RPMI8226 (cell line): ENCODE data around the gene ANK2.

Experiments used
- DNase-seq: peaks from one replicate; pipeline ENCODE4 v3.0.0-alpha.2; 2015

ANK2 gene

DNA sequence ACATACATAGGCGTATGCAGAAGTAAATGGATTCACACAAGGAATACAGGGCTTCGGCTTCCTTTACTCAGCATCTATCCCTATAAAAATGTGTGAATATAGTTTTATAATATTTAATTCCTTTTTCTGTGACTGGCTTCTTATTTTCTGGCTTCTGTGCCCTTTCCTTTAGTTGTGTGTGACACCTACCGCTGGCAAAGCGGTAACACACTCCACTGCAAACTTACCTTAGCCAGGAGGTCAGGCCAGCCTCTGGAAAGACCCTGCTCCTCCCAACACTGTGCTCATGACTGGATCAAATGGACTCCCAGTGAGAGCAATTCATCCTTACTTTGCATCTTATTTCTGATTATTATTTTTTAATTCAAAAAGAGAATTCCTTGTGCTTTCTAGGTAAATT is 244.2 kb downstream of the ANK2 start:
- DNase-seq: no peak

DNA sequence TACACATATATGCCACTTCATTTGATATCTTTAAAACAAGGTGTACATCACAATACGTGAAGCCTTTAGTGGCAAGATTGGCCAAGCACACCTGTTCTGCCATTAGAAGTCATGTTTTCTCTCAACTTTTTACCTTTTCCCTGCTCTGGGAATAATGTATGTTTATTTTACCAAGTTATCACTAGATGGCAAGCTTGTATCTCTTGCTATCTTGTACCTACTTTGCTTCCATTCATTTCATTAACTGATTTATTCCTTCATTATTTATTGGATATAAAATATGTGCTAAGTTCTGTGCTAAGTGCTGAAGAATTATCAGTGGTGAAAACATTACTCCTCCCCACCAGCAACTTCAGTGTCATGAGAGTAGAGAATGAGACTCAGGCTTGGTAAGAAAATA is 245.5 kb downstream of the ANK2 start:
- no peak for DNase-seq

DNA sequence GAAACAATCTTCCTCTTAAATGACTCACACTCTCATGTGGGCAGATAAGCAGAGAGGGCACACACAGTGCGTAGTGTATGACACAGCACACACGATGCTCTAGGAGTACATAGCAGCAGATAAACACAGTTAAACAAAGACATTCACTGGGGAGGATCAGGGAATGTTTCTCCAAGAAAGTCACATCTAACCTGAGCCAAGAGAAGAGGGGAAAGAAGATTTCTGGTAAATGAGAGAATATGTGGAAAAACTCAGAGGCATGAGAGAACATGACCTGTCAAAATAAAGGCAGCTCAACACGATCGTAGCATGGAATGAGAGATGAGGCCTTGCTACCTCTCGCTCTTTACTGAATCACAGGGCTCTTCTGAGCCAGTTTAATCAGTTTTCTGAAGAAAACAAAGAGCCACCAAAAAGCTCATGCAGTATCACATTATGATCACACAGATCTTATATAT is 251.0 kb downstream of the ANK2 start:
- DNase-seq: no peak

DNA sequence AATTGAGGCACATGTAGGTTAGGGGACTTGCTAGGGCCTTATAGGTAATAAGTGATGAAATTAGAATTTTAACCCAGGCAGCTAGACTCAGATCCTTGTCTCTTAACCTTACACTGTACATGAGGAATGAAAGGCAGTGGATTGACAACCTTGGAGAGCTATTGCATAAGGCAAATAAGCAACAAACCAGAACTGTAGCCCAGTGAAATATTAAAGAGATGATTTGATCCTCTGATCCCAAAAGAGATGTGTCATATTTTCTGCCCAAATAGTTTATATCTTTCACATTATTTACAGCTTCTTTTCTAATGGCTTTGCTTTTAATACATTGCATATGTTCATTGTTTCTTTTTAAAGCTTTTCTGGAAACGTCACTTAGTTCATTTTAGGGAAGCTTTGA is 252.6 kb downstream of the ANK2 start:
- DNase-seq: no peak

DNA sequence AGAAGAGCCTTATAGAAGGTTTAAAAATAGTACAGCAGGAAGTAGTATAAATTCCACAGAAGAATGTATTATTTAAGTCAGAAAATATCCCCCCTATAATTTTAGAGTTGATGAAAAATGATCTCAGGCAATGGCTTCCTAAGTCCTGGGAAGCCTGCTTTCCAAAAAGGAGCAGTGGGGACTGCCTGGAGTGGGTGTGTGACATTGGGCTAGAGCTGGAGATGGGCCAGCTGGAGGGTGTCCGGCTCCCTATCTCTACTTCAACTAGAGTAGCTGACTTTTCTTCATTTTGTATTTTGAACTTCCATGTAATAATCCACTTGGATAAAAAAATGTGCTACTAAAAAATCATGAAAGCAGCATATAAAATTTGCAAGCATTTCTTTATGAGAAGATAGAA is 253.9 kb downstream of the ANK2 start:
- no peak for DNase-seq

DNA sequence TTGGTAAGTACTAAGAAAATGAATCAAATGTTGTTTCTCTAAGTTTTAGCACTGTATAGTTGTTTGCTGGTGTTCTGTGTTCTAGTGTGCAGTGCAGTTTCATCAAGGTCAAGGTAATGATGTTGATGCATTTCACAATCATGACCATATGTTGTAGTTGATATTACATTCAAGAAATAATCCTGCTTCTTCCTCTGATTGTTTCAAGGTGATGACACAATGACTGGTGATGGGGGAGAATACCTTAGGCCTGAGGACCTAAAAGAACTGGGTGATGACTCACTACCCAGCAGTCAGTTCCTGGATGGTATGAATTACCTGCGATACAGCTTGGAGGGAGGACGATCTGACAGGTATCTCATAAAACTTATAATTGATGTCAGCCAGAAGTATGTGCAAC is 261.6 kb downstream of the ANK2 start:
- no peak for DNase-seq

DNA sequence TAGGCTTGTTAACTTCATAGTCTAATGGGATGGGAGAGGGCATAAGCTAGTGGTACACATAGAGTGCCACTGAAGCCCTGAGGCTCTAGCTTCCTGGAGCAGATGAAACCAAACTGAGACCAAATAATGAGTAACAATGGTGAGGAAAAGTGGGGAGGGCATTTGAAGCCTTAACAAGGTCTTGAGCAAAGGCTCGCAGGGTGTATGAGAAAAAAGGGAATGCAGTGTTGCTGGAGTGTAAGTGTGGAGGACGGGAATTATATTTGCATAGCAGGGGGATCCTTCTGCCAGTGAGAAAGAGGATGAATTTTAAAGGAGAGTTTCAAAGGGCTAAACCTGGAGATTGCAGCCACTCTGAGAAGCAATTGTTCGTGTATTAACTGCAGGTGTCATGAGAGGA is 263.1 kb downstream of the ANK2 start:
- no peak for DNase-seq

DNA sequence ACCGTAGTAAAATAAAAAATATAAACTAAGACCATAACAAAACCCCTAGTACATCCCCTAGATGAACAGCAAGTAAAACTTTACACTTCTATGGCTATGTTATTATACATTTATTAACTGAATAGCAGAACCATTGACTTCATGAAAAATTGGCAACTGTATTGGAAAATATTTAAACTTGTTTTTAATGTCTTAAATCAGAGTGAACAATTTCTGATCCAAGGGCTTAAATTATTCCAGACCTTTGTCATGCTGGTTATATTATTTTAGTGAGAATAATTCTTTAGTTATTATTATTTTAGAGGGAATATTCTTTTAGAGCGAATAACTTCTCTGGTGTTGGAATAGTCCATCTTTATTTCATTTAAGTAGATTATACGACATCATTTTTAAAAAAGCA is 265.0 kb downstream of the ANK2 start:
- no peak for DNase-seq

DNA sequence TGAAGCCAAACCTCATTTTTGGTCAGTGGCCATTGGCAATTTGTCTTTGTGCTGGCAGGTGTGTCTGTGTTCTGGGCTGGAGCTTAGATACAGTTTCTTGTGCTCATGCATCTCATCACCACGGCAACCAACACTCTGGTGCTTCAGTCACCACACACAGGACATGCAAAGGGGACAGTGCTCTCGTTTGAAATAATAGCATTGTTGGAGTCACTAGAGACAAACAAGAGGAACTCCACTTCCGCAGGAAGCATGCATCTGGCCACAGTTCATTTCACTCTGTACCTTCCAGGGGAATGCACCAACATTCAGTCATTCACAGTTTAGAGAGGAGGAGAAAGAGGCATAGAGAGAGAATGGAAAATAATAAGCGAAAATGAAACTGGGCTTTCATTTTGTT is 267.4 kb downstream of the ANK2 start:
- DNase-seq: no peak

DNA sequence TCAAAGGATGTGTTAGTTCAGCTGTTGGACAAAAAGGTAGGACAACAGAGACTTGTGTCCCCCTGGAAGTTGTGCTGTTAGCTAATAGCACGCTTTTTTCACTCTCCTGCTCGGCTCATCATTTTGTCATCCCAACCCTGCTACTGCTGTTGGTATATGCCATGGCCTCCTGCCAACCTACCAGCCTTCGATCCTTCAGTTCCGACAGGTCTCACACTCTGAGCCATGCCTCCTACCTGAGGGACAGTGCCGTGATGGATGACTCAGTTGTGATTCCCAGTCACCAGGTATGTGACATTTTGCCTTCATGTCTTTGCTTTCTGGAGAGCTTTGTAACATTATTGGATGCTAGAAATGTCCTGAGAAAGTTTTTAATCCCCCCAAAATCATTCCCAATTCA is 268.1 kb downstream of the ANK2 start:
- no peak for DNase-seq

DNA sequence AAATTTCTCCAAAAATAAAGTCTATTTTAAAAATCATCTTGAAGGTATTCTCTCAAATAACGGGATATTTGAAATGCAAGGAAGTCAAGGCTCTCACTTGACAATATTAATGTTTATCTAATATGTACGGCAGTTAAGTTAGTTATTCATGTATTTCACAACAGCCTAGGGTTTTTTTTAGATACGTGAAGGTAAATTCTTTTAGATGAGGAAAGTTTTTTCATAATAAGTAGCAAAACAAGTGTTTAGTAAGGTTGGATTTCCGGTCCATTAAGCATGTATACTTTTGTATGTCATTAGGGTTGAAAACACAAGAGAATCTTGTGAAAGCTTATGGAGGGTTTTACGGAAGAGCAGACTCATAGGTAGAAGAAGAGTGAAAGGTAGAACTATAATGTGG is 273.3 kb downstream of the ANK2 start:
- DNase-seq: no peak

DNA sequence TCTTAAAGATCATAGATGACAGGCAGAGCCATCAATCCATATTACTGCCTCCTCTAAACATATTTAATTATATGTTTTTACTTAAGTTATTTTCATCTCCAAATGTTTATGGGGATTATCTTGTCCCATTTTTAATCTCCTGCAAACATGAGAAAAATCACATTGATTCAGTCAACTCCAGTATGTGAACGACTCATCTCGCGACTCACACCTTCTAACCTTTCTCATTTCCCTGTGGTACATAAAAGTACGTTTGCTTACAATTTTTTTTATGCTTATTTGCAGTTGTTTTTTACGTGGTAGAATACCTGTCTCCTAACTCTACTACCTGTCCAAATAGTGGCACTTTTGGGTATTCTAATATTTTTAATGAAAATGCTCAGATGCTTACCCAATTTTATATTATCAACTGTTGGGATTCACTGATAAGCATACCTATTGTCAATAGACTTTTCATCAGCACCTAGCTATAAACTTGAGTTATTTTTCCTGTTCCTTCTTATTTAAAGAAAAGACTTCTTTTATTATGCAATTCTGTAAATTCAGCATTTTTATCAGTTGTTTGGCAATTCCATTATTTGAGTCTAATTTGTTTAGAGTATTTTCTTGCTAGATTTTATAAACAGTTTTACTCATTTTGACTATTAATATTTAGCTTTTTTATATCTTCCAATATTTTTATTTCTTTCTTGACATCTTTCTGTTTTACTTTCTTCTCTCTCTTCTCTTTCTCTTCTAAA is 276.6 kb downstream of the ANK2 start:
- no peak for DNase-seq

DNA sequence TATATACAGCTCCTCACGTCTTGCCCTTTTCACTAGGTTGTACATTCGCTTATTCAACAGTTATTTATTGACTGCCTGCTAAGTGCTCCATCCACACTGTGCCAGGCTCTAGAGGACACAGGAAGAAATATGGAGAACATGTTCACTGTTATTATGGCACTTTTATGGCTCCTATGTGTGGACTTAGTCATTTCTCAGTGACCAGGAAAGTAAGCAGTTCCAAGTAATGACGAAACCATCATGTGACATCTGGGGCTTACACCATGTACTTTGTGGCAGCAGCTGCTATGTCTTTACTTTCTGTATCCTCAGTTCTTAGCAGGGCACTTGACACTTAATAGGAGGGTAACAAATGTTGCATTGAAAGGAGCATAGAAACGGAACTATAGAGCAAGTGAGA is 278.0 kb downstream of the ANK2 start:
- DNase-seq: no peak

DNA sequence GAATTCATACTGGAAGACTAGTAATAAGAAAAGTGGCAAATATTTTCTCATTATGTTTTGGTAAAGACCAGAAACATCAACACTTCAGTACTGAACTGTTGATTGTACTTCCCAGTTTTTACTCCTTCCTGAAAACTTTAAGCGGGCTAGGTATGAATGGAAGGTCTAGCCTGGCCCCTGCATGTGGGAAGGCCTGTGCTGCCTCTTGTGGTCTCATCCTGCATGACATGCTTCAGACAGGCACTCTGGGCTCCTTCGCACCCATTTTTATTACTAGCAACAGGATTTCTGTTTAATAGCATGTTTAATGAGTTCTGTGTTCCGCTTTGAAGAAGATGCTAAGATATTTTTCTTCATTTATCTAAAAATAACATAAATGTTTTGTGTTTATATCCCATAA is 279.1 kb downstream of the ANK2 start:
- no peak for DNase-seq

DNA sequence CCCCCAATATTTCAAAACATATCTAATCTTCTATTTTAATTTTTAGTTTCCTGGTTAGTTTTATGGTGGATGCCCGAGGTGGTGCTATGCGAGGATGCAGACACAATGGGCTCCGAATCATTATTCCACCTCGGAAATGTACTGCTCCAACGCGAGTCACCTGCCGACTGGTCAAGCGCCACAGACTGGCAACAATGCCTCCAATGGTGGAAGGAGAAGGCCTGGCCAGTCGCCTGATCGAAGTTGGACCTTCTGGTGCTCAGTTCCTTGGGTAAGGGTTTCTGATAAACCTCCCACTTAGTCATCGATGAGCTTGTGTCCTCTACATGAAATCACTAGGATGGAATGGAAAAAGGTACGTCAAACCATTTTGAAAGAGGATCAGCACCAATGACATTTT is 280.7 kb downstream of the ANK2 start:
- DNase-seq: no peak

DNA sequence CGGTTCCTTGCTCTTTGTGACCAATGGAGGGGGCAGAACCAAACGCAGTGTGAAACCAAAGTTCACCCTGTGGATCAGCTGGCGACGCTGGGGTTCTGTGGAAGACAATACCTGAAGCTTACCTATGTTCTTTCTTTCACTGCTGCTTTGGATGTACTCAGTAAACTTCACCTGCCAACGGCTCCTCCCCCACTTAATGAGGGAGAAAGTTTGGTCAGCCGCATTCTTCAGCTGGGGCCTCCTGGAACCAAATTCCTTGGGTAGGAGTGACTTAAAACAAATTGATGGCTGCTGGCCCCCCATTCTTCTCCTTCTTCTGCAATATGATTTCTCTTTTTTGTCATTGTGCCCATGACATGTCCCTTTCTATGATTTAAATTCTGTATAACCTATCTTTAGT is 282.4 kb downstream of the ANK2 start:
- no peak for DNase-seq

DNA sequence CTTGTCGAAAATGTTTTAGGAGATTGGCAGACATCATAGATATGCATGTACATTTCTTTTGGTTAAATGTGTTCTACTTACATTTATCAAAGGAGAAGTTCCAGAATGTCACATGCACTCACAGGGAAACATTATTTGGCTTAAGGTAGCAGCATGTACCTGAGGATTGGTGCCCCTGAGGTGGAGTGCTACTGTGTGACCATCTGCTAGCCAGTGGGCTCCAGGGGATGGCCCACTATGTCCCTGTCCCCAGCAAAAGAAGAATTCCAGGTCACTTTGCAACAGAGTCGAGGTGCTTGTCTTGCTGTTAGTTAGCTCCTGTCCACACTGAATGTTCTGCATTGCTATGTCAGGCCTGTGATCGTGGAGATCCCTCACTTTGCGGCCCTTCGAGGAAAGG is 283.2 kb downstream of the ANK2 start:
- no peak for DNase-seq

DNA sequence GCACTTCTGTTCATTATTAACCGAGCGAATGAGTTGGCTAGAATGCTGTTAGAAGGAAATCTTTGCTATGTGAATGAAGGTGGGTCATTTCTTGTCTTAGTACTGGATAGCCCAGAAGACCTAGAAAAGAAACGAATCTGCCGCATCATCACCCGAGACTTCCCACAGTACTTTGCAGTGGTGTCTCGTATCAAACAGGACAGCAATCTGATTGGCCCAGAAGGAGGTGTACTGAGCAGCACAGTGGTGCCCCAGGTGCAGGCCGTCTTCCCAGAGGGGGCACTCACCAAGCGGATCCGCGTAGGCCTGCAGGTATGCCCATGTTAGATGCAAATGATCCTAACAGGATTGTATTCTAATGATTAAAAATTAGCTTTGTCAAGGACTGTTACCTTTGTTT is 286.3 kb downstream of the ANK2 start:
- no peak for DNase-seq

DNA sequence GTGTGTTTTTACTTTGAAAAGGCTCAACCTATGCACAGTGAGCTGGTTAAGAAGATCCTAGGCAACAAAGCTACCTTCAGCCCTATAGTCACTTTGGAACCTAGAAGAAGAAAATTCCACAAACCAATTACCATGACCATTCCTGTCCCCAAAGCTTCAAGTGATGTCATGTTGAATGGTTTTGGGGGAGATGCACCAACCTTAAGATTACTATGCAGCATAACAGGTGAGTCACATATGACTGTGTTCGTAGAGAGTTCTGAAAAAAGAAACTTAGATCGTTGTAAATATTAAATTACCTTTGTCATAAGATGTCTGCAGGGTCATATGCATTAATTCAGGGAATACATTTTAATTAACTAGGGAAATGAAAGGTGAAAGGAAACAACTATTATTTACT is 287.1 kb downstream of the ANK2 start:
- DNase-seq: no peak

DNA sequence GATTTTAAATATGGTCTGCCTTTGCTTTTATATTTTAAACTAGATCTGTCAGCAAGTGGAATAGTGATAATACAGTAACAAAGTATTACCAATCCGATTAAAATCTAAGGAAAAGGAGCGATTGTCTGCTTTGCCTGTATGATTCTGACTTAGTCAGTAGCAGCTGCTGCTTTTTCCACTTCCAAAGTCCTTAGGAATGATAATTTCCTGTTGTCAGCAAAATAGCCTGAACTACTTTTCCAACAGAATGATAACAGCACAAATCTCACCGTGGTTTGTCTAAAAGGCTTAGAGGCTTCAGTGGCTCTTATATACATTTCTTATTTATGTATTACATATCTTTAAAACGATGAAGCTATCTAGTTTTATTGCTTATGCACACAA is 290.0 kb downstream of the ANK2 start:
- DNase-seq: no peak

DNA sequence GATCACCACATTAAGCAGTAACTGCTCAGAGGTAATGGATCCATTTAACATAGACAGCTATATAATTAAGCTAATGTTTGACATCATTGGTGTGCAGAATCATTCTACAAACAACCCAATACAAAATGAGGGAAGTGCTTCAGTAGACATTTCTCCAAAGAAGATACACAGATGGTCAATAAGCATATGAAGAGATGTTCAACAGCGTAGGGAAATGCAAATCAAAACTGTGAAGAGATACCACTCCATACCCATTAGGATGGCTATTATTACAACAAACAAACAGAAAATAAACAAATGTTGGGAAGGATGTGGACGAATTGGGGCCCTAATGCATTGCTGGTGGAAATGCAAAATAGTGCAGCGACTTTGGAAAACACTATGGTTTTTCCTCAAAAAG is 294.6 kb downstream of the ANK2 start:
- no peak for DNase-seq

DNA sequence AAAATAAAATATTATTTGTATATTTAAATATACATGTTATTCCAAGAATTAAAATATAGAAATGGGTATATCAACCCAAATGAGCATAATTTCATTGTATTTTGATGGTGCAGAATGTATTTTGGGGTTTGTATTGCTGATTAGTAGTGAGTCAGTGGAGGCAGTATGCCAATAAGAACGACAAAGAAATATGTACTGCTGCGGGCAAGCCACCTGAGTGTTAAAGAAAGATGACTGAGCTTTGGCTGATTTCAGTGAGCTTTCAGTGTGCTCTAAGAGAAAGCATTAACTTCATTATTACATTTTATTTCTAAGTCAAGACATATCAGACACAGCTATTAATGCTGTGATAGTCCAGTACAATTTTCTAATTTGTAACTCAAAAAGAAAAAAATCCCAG is 297.8 kb downstream of the ANK2 start:
- DNase-seq: no peak

DNA sequence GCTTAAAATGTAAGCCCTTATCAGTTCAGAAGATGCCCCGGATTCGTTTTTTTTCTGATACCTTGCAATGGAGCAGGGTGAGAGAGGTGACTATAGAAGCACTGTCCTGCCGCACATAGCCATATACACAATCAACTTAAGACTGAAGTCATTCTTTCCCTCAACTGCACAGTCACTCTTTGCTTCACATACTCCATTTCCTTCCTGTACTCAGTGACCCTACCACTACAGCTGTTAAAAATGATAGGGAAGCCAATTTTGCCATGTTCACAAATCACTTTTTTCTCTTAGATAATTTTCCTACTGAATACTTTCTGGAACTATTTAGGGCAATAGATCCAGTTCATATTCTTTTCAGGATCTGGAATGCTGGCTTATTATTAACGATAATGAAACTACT is 300.0 kb downstream of the ANK2 start:
- DNase-seq: no peak

DNA sequence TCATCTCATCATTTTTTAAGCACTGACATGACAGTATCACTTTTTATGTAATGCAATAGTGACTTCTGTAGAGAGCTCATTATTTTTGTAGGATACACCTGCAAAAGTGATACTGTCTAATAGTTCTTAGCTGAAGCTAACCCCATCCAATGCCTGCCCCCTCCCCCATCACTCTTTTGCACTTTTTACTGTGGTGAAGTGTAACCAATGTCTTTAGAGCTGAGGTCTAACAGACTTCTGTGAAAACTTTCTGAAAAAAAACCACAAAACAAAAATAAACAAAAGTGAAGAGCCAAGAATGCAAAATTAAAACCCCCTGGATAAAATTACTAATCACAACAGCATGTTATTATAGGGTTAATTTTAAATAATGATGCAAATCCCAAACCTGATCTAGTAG is 301.1 kb downstream of the ANK2 start:
- no peak for DNase-seq

DNA sequence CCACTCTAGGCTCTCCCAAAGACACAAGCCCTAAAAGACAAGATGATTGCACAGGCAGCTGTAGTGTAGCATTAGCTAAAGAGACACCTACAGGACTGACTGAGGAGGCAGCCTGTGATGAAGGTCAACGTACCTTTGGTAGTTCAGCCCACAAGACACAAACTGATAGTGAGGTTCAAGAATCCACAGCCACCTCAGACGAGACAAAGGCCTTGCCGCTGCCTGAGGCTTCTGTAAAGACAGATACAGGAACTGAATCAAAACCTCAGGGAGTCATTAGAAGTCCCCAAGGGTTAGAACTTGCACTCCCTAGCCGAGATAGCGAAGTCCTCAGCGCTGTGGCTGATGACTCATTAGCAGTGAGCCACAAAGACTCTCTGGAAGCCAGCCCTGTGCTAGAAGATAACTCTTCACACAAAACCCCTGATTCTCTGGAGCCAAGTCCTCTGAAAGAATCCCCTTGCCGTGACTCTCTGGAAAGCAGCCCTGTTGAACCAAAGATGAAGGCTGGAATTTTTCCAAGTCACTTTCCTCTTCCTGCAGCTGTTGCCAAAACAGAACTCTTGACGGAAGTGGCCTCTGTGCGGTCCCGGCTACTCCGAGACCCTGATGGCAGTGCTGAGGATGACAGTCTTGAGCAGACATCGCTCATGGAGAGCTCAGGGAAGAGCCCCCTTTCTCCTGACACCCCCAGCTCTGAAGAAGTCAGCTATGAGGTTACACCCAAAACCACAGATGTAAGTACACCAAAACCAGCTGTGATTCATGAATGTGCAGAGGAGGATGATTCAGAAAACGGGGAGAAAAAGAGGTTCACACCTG is 306.3 kb downstream of the ANK2 start:
- peak; percentile 19 for DNase-seq
